Measurements from ENCODE around the gene USP9X. TPM values are rescaled to one million over a fixed set of nuclear protein-coding genes. Genes with fewer than 3 reads are reported as not detected.
"Not testable (repeated sequence)": the region's sequence is repeated elsewhere in the genome, so short reads cannot be mapped to it uniquely, and the experiment has no call there.

The USP9X gene
- total RNA-seq, 8 experiments from 2014 or later: 52.5 to 97.8 (median 61.2) TPM

DNA sequence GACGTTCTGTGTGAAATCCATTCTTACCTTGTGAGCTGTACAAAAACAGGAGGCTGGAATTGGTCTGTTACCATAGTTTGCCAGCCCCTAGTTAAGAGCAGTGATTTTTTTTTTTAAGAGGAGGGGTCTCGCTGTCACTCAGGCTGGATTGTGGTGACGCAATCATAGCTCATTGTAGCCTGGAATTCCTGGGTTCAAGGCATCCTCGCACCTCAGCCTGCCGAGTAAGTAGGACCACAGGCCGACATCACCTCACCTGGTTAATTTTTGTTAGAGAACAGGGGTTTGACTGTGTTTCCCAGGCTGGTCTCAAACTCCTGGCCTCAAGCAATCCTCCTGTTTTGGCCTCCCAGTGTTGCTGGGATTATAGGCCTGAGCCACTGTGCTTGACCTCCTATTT is 7.5 kb downstream of the USP9X start:
- Histone ChIP-seq H3K4me1 (replicated peaks in 1 of 2) (peaks cover 3 to 15% of the 10 kb centered on the region in 2 donors), H3K4me3 (no peak overlapping the region), H3K27ac (no peak overlapping the region)
- WGBS, 10 experiments: 100% methylated on average over 1 to 2 of the region's 6 CpGs; no CpG with 5 or more reads in 8 of the 10 experiments
- no peak for ATAC-seq (replicated peaks in 6 of 8)
- in situ Hi-C loops (cut with MboI; ENCODE audit: low pct_unique_long_range_greater_than_20kb in 2 of 9, low sequenced_read_pairs in 9 of 9, unreplicated experiment in 9 of 9): no loop called here

DNA sequence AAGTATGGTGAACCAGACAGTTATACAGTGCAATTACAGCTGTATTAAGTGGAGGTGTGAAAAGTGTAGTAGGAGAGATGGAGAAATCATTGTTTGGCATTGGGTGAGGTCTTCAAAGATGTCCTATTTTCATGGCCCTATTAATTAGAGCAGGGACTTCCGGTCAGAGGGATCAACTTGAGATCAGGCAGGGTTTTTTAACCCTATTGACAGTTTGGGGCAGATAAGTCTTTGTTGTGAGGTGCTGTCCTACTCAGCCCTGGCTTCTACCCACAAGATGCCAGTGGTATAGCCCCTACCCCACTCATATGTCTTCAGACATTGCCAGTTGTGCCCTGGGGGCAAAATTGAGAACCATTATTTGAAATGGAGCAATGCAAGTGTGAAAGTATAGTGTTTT is 9.9 kb downstream of the USP9X start:
- Histone ChIP-seq H3K4me3 (no peak overlapping the region), H3K27ac (no peak overlapping the region), H3K4me1 (replicated peaks in 1 of 2) (peaks cover 3 to 12% of the 10 kb centered on the region in 2 donors)
- 60 to 80% methylated on average over 1 of the region's 1 CpG; no CpG with 5 or more reads in 8 of the 10 experiments for WGBS, 10 experiments
- in situ Hi-C loops (cut with MboI; ENCODE audit: low pct_unique_long_range_greater_than_20kb in 2 of 9, low sequenced_read_pairs in 9 of 9, unreplicated experiment in 9 of 9): no loop called here
- ATAC-seq (replicated peaks in 6 of 8): no peak

- Histone ChIP-seq H3K4me1 (replicated peaks in 1 of 2) (peaks cover 3 to 6% of the 10 kb centered on the region in 2 donors), H3K27ac (no peak overlapping the region), H3K4me3 (no peak overlapping the region)
- in situ Hi-C loops (cut with MboI; ENCODE audit: low pct_unique_long_range_greater_than_20kb in 2 of 9, low sequenced_read_pairs in 9 of 9, unreplicated experiment in 9 of 9): no loop called here
- ATAC-seq (replicated peaks in 6 of 8): peak in 3 of 8 experiments; percentile 12 to 35 (median 22)
- 20 to 44% methylated on average over 1 to 2 of the region's 2 CpGs; no CpG with 5 or more reads in 8 of the 10 experiments for WGBS, 10 experiments
Observed at GRCh38 chrX:41095908-41096307, 10.7 kb downstream of the USP9X start.

- Histone ChIP-seq H3K4me3 (no peak overlapping the region), H3K27ac (no peak overlapping the region), H3K4me1 (replicated peaks in 1 of 2) (peaks cover 3 to 6% of the 10 kb centered on the region in 2 donors)
- in situ Hi-C loops (cut with MboI; ENCODE audit: low pct_unique_long_range_greater_than_20kb in 2 of 9, low sequenced_read_pairs in 9 of 9, unreplicated experiment in 9 of 9): no loop called here
- peak in 3 of 8 experiments; percentile 50 to 64 (median 61) for ATAC-seq (replicated peaks in 6 of 8)
- 20 to 100% (median 34%) methylated on average over 1 to 6 of the region's 7 CpGs; no CpG with 5 or more reads in 7 of the 10 experiments for WGBS, 10 experiments
Observed at GRCh38 chrX:41096339-41096955, 11.2 kb downstream of the USP9X start.

GRCh38 chrX:41097326-41097725 is 12.1 kb downstream of the USP9X start:
- Histone ChIP-seq H3K27ac (no peak overlapping the region), H3K4me1 (replicated peaks in 1 of 2) (peaks cover 3% of the 10 kb centered on the region in 2 donors), H3K4me3 (no peak overlapping the region)
- in situ Hi-C loops (cut with MboI; ENCODE audit: low pct_unique_long_range_greater_than_20kb in 2 of 9, low sequenced_read_pairs in 9 of 9, unreplicated experiment in 9 of 9): no loop called here
- no peak for ATAC-seq (replicated peaks in 6 of 8)

DNA sequence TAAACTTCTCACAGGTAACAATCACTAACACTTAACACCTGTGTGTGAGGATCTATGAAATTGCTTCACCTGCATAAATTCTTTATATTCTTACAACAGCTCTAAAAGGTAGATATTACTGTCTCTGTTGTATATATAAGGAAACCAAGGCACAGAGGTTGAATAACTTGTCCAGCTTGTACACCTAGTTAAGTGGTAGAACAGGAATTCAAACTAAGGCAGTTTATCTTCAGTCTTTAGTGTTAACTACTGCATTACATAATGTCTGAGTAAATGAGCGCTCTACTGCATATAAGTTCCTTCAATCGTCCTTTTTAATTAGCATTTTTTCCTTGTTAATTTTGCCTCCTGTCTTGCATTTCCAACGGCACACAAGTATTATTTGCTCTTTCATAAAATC is 15.0 kb downstream of the USP9X start:
- Histone ChIP-seq H3K27ac (no peak overlapping the region), H3K4me3 (no peak overlapping the region), H3K4me1 (replicated peaks in 1 of 2) (peaks cover 2 to 3% of the 10 kb centered on the region in 2 donors)
- in situ Hi-C loops (cut with MboI; ENCODE audit: low pct_unique_long_range_greater_than_20kb in 2 of 9, low sequenced_read_pairs in 9 of 9, unreplicated experiment in 9 of 9): no loop called here
- 0 to 100% (median 93%) methylated on average over 1 to 3 of the region's 3 CpGs; no CpG with 5 or more reads in 1 of the 10 experiments for WGBS, 10 experiments
- ATAC-seq (replicated peaks in 6 of 8): no peak

GRCh38 chrX:41100819-41101218 is 15.6 kb downstream of the USP9X start:
- Histone ChIP-seq H3K4me3 (no peak overlapping the region), H3K4me1 (replicated peaks in 1 of 2) (peaks cover 0 to 3% of the 10 kb centered on the region in 2 donors), H3K27ac (no peak overlapping the region)
- in situ Hi-C loops (cut with MboI; ENCODE audit: low pct_unique_long_range_greater_than_20kb in 2 of 9, low sequenced_read_pairs in 9 of 9, unreplicated experiment in 9 of 9): no loop called here
- ATAC-seq (replicated peaks in 6 of 8): no peak
- WGBS, 10 experiments: 65 to 100% (median 93%) methylated on average over 1 to 2 of the region's 4 CpGs; no CpG with 5 or more reads in 5 of the 10 experiments

GRCh38 chrX:41105005-41105404 is 19.8 kb downstream of the USP9X start:
- no peak for ATAC-seq (replicated peaks in 6 of 8)
- 40 to 80% methylated on average over 1 of the region's 2 CpGs; no CpG with 5 or more reads in 8 of the 10 experiments for WGBS, 10 experiments
- peaks cover 0 to 5% of the 10 kb centered on the region in 2 donors for H3K4me1 ChIP-seq (replicated peaks in 1 of 2)
- in situ Hi-C loops (cut with MboI; ENCODE audit: low pct_unique_long_range_greater_than_20kb in 2 of 9, low sequenced_read_pairs in 9 of 9, unreplicated experiment in 9 of 9): no loop called here
- H3K4me3 ChIP-seq: no peak overlapping the region
- H3K27ac ChIP-seq: no peak overlapping the region

- H3K4me1 ChIP-seq (replicated peaks in 1 of 2); ATAC-seq (replicated peaks in 6 of 8); in situ Hi-C loops (cut with MboI; ENCODE audit: low pct_unique_long_range_greater_than_20kb in 2 of 9, low sequenced_read_pairs in 9 of 9, unreplicated experiment in 9 of 9); H3K4me3 ChIP-seq; H3K27ac ChIP-seq: not testable (repeated sequence)
- WGBS, 10 experiments: 75 to 100% (median 95%) methylated on average over 1 to 3 of the region's 3 CpGs; no CpG with 5 or more reads in 4 of the 10 experiments
Observed at GRCh38 chrX:41106257-41106656, 21.0 kb downstream of the USP9X start.

DNA sequence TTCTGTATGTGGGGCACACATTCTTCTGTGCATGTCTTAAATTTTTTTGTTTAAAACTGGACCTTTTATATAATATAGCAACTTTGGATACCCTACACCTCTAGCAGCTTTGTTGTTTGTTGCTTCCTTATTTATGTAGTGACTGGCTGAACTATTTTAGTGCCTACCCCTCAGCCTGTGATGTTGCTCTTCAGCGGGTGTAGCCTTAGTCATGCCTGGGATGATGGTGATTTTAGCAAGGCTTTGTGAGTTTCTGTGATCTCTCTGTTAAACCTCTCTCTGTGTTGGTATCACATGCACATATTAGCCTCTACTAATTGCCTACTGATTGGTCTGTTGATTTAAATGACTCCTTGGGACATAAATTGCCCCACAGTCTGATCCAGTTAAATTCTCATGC is 22.8 kb downstream of the USP9X start:
- no peak overlapping the region for H3K4me3 ChIP-seq
- in situ Hi-C loops (cut with MboI; ENCODE audit: low pct_unique_long_range_greater_than_20kb in 2 of 9, low sequenced_read_pairs in 9 of 9, unreplicated experiment in 9 of 9): no loop called here
- H3K27ac ChIP-seq: no peak overlapping the region
- H3K4me1 ChIP-seq (replicated peaks in 1 of 2): peaks cover 0 to 5% of the 10 kb centered on the region in 2 donors
- WGBS, 10 experiments: 44 to 60% methylated on average over 1 of the region's 1 CpG; no CpG with 5 or more reads in 8 of the 10 experiments
- ATAC-seq (replicated peaks in 6 of 8): peak in 3 of 8 experiments; percentile 41 to 51 (median 45)

DNA sequence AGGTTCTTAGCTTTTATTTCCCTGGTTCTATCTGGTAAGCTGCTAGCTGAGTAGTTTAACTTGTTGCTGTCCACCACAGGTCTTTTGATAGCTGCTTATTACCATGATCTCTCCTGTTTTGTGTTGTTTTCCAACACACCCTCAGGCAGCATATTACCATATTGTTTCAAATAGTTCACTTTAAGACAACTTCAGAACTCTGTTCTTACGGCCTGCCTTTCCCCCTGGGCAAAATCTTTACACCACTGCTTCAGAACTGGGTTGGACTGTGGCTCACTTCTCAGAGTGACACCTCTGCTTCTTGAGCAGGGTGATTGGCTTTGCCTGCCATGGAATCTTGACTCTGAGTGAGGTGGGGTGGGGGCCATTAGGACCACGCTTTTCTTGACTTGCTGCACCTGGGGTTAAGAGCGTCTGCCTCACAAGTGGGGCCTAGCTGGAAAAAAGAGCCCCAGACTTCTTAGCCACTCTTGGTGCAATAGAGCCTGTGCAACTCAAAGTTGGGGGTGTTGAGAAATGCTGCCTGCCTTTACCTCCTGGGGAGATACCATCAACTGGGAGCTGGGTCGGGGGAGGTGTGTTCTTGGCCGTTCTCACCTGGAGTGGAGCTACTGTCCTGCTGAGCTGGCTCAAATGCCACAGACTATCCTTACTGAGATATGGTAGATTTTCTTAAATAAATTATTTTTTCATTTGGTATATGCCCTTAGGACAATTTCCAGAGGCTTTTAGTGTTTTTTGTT is 23.4 kb downstream of the USP9X start:
- 43 to 80% (median 70%) methylated on average over 1 to 2 of the region's 5 CpGs; no CpG with 5 or more reads in 6 of the 10 experiments for WGBS, 10 experiments
- Histone ChIP-seq H3K27ac (no peak overlapping the region), H3K4me1 (replicated peaks in 1 of 2) (peaks cover 0 to 5% of the 10 kb centered on the region in 2 donors), H3K4me3 (no peak overlapping the region)
- peak in 3 of 8 experiments; percentile 55 to 72 (median 71) for ATAC-seq (replicated peaks in 6 of 8)
- in situ Hi-C loops (cut with MboI; ENCODE audit: low pct_unique_long_range_greater_than_20kb in 2 of 9, low sequenced_read_pairs in 9 of 9, unreplicated experiment in 9 of 9): no loop called here

GRCh38 chrX:41110801-41111625 is 25.8 kb downstream of the USP9X start:
- H3K4me1 ChIP-seq (replicated peaks in 1 of 2): peaks cover 0 to 5% of the 10 kb centered on the region in 2 donors
- no peak overlapping the region for H3K27ac ChIP-seq
- 35 to 100% (median 80%) methylated on average over 1 to 5 of the region's 7 CpGs; no CpG with 5 or more reads in 5 of the 10 experiments for WGBS, 10 experiments
- H3K4me3 ChIP-seq: no peak overlapping the region
- ATAC-seq (replicated peaks in 6 of 8): peak in 1 of 8 experiments; percentile 49
- in situ Hi-C loops (cut with MboI; ENCODE audit: low pct_unique_long_range_greater_than_20kb in 2 of 9, low sequenced_read_pairs in 9 of 9, unreplicated experiment in 9 of 9): no loop called here

DNA sequence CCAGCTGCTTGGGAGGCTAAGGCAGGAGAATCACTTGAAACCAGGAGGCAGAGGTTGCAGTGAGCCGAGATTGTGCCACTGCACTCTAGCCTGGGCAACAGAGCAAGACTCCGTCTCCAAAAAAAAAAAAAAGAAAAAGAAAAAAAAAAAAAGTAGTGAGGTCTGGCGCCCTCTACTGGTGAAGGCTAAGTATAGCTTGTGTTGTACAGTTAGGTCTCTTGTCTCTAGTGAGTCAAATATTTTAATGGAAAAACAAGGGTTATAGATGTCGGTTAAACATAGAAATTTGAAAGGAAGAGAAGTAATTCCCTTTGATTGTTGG is 29.8 kb downstream of the USP9X start:
- in situ Hi-C loops (cut with MboI; ENCODE audit: low pct_unique_long_range_greater_than_20kb in 2 of 9, low sequenced_read_pairs in 9 of 9, unreplicated experiment in 9 of 9); H3K4me3 ChIP-seq; H3K4me1 ChIP-seq (replicated peaks in 1 of 2); H3K27ac ChIP-seq: not testable (repeated sequence)
- ATAC-seq (replicated peaks in 6 of 8): peak in 3 of 8 experiments; percentile 36 to 76 (median 47)
- 0 to 14% (median 7%) methylated on average over 1 to 4 of the region's 4 CpGs; no CpG with 5 or more reads in 4 of the 10 experiments for WGBS, 10 experiments
